AG04450 (cell line): Measurements from ENCODE around the gene PPP1R12C. TPM values are rescaled to one million over a fixed set of nuclear protein-coding genes. Genes with fewer than 3 reads are reported as not detected.

Experiments
- CTCF ChIA-PET: fragments of 300-600, 350-600 bp; formaldehyde crosslinking; extraction: SDS; loops from one replicate; lab custom pipeline; 2022; ENCODE audit warnings: antibody characterized with exemption, inconsistent platforms; lab: Charles Lee
- POLR2A ChIA-PET: fragments of 350-600 bp; formaldehyde crosslinking; extraction: SDS; loops from one replicate; lab custom pipeline; 2021; ENCODE audit warnings: antibody characterized with exemption, inconsistent platforms; lab: Yijun Ruan, JAX
- DNase-seq: peaks from one replicate; pipeline ENCODE4 v3.0.0-alpha.2; 2011; ENCODE audit warnings: low read depth, low spot score
- H3K27ac ChIP-seq: one replicate; pipeline ENCODE4 v1.5.1; 2012; ENCODE audit warnings: low read depth, low read length, control low read depth
- H3K27me3 ChIP-seq: one replicate; pipeline ENCODE4 v1.6.0; 2012; ENCODE audit warnings: low read length; ENCODE audit not compliant: control insufficient read depth, insufficient read depth
- H3K4me3 ChIP-seq: 2 replicates; pipeline ENCODE4 v1.5.1; 2011; ENCODE audit warnings: mild to moderate bottlenecking, low read depth, low read length, control low read depth
- H3K9me3 ChIP-seq: 2 replicates; pipeline ENCODE4 v1.5.1; 2012; ENCODE audit warnings: low read length; ENCODE audit not compliant: control insufficient read depth, insufficient read depth
- polyA plus RNA-seq: library from polyadenylated mRNA; depleted of rRNA; stranded (reverse); fragments of >200 nt; gene quantifications from 2 replicates; pipeline ENCODE4 v1.2.3, GENCODE V29; 2011
- TF ChIP-seq, protein P1 (sequence below): IDR thresholded peaks from 2 replicates; pipeline ENCODE4 v1.5.1; 2011; ENCODE audit warnings: low read depth, low read length, control low read depth, inconsistent platforms

The PPP1R12C gene
- polyA plus RNA-seq, 1 experiment: 24.2 TPM

DNA sequence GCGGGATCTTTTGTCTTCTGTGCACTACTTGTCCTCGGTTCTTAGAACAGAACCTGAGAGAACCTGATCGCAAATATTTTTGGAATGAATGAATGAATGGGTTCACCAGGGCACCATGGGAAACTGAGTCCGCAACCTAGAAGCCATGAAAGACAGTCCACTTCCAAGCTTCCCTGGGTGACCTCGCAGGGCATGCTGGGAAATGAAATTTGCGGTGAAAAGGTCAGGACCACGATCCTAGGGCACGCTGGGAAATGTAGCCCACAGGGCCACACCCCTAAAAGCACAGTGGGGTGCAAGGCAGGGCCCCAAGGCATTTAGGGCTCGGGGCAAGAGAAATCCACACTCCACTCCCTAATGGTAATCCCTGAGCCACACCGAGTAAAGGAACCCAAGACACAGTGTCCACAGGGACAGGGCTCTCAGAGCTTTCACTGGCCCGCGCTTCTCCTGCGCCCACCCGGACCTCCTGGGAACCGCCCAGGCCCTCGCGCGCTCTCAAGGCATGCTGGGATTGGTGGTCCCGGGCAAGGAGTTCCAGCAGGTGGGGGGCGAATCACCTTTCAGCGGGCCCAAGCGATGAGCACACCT is 1.1 kb upstream of the PPP1R12C start:
- DNase-seq: no peak
- Histone ChIP-seq H3K9me3 (peaks cover 3% of the 10 kb centered on the region; the same call in 1 of the 2 replicates), H3K27ac (peak overlapping the region; percentile 70), H3K4me3 (peak overlapping the region; percentile 69), H3K27me3 (peaks cover 3% of the 10 kb centered on the region)
- POLR2A ChIA-PET: interaction anchor here (1.2 to 1.6 kb wide), 3 partner anchors 31 to 343 kb away, joined by 3 to 7 read pairs (median 4); partner anchors contain the start of genes ISOC2 and PPP6R1
- TF ChIP-seq, protein P1, sequence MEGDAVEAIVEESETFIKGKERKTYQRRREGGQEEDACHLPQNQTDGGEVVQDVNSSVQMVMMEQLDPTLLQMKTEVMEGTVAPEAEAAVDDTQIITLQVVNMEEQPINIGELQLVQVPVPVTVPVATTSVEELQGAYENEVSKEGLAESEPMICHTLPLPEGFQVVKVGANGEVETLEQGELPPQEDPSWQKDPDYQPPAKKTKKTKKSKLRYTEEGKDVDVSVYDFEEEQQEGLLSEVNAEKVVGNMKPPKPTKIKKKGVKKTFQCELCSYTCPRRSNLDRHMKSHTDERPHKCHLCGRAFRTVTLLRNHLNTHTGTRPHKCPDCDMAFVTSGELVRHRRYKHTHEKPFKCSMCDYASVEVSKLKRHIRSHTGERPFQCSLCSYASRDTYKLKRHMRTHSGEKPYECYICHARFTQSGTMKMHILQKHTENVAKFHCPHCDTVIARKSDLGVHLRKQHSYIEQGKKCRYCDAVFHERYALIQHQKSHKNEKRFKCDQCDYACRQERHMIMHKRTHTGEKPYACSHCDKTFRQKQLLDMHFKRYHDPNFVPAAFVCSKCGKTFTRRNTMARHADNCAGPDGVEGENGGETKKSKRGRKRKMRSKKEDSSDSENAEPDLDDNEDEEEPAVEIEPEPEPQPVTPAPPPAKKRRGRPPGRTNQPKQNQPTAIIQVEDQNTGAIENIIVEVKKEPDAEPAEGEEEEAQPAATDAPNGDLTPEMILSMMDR: no peak
- CTCF ChIA-PET: interaction anchor here (0.6 to 1.6 kb wide), 3 partner anchors 17 to 48 kb away, joined by 3 to 5 read pairs (median 3); partner anchors contain the start of gene DNAAF3

DNA sequence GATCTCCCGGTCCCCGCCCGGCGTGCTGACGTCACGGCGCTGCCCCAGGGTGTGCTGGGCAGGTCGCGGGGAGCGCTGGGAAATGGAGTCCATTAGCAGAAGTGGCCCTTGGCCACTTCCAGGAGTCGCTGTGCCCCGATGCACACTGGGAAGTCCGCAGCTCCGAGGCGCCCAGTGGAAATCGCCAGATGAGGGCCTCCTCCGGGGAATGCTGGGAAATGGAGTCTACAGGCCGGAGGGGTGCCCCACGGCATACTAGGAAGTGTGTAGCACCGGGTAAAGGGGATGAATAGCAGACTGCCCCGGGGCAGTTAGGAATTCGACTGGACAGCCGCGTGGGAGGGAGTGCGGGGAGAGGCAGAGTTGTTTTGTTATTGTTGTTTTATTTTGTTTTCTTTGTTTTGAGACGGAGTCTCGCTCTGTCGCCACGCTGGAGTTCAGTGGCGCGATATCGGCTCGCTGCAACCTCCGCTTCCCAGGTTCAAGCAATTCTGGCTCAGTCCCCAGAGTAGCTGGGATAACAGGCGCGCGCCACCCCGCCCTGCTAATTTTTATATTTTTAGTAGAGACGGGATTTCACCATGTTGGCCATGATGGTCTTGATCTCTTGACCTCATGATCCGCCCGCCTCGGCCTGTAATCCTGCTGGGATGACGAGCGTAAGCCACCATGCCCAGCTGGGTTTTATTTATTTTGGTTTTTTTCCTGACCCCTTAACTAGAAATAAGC is 390 bp upstream of the PPP1R12C start:
- CTCF ChIA-PET: interaction anchor here (0.6 to 1.6 kb wide), 4 partner anchors 18 to 48 kb away, joined by 3 to 5 read pairs (median 4); partner anchors contain the start of gene DNAAF3
- Histone ChIP-seq H3K27me3 (peaks cover under 1% of the 10 kb centered on the region), H3K9me3 (peaks cover 3% of the 10 kb centered on the region; the same call in 1 of the 2 replicates), H3K4me3 (peak overlapping the region; percentile 98), H3K27ac (peak overlapping the region; percentile 70)
- POLR2A ChIA-PET: interaction anchor here (0.6 to 1.6 kb wide), 9 partner anchors 12 to 645 kb away, joined by 3 to 7 read pairs (median 4); partner anchors contain the start of genes CDC42EP5, ISOC2, PPP6R1 and ZNF581
- TF ChIP-seq, protein P1: no peak
- peak; percentile 95 for DNase-seq

DNA sequence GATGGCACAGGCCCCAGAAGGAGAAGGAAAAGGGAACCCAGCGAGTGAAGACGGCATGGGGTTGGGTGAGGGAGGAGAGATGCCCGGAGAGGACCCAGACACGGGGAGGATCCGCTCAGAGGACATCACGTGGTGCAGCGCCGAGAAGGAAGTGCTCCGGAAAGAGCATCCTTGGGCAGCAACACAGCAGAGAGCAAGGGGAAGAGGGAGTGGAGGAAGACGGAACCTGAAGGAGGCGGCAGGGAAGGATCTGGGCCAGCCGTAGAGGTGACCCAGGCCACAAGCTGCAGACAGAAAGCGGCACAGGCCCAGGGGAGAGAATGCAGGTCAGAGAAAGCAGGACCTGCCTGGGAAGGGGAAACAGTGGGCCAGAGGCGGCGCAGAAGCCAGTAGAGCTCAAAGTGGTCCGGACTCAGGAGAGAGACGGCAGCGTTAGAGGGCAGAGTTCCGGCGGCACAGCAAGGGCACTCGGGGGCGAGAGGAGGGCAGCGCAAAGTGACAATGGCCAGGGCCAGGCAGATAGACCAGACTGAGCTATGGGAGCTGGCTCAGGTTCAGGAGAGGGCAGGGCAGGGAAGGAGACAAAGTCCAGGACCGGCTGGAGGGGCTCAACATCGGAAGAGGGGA is 1.1 kb downstream of the PPP1R12C start:
- TF ChIP-seq, protein P1: no peak
- CTCF ChIA-PET: interaction anchor here (0.6 to 1.6 kb wide), 2 partner anchors 28 to 517 kb away, joined by 4 to 5 read pairs; no protein-coding TSS in a partner anchor
- POLR2A ChIA-PET: interaction anchor here (0.6 kb wide), 1 partner anchor 1016 kb away, joined by 4 read pairs; no protein-coding TSS in a partner anchor

DNA sequence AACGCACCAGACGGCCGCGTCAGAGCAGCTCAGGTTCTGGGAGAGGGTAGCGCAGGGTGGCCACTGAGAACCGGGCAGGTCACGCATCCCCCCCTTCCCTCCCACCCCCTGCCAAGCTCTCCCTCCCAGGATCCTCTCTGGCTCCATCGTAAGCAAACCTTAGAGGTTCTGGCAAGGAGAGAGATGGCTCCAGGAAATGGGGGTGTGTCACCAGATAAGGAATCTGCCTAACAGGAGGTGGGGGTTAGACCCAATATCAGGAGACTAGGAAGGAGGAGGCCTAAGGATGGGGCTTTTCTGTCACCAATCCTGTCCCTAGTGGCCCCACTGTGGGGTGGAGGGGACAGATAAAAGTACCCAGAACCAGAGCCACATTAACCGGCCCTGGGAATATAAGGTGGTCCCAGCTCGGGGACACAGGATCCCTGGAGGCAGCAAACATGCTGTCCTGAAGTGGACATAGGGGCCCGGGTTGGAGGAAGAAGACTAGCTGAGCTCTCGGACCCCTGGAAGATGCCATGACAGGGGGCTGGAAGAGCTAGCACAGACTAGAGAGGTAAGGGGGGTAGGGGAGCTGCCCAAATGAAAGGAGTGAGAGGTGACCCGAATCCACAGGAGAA is 1.9 kb downstream of the PPP1R12C start:
- POLR2A ChIA-PET: no interaction called here
- TF ChIP-seq, protein P1: no peak
- no peak for DNase-seq

More for the DNA sequence above, 1.1 kb downstream of the PPP1R12C start:
- peak overlapping the region; percentile 57 for H3K27ac ChIP-seq
- H3K9me3 ChIP-seq: peaks cover 3% of the 10 kb centered on the region; the same call in 1 of the 2 replicates
- H3K4me3 ChIP-seq: peak overlapping the region; percentile 98
- H3K27me3 ChIP-seq: no peaks in the 10 kb centered on the region
- DNase-seq: no peak

More for the DNA sequence above, 1.9 kb downstream of the PPP1R12C start:
- Histone ChIP-seq H3K9me3 (peaks cover 3% of the 10 kb centered on the region; the same call in 1 of the 2 replicates), H3K27ac (peak overlapping the region; percentile 47), H3K4me3 (peak overlapping the region; percentile 98), H3K27me3 (no peaks in the 10 kb centered on the region)
- CTCF ChIA-PET: interaction anchor here (0.6 to 1.5 kb wide), 2 partner anchors 27 to 517 kb away, joined by 4 read pairs; no protein-coding TSS in a partner anchor
